CD4-positive, CD25-positive, alpha-beta regulatory T cell (primary cell): ENCODE measurements around the gene WDR43. TPM values are rescaled to one million over a fixed set of nuclear protein-coding genes. Genes with fewer than 3 reads are reported as not detected.
A peak's percentile ranks its signal among the peaks of the same experiment; 100 is the strongest.

Source experiments
- ATAC-seq, 2 donors: fragments of 150-1000 bp; cut with Tn5 transposase; one replicate each; pipeline ENCODE4 v1.10.0; 2021; ENCODE audit warnings: low read depth in 2 of 2, moderate number of reproducible peaks in 2 of 2, moderate library complexity in 1 of 2
- DNase-seq, 3 donors: peaks; one replicate each; pipeline versions ENCODE4 v3.0.0 to v3.0.0-alpha.2; 2012 to 2022; ENCODE audit warnings: mixed read lengths in 1 of 3
- H3K27ac ChIP-seq: one replicate; pipeline ENCODE4 v1.7.0; 2013; ENCODE audit warnings: mild to moderate bottlenecking, low read length; ENCODE audit not compliant: insufficient read depth, poor library complexity, severe bottlenecking
- H3K27me3 ChIP-seq: one replicate; pipeline ENCODE4 v1.7.0; 2013; ENCODE audit warnings: low read length; ENCODE audit not compliant: control insufficient read depth, insufficient read depth
- H3K36me3 ChIP-seq: one replicate; pipeline ENCODE4 v1.7.0; 2013; ENCODE audit warnings: mild to moderate bottlenecking, low read length, moderate library complexity; ENCODE audit not compliant: control insufficient read depth, insufficient read depth
- H3K4me1 ChIP-seq: 2 replicates; pipeline ENCODE4 v1.7.0; 2013; ENCODE audit warnings: mild to moderate bottlenecking, low read length; ENCODE audit not compliant: insufficient read depth, control insufficient read depth, poor library complexity, severe bottlenecking
- H3K4me3 ChIP-seq: one replicate; pipeline ENCODE4 v1.7.0; 2013; ENCODE audit warnings: low read depth, mild to moderate bottlenecking, low read length, moderate library complexity
- H3K9me3 ChIP-seq, 2 experiments: 1 replicate in 1 of 2; 2 replicates in 1 of 2; pipeline ENCODE4 v1.7.0; 2013; ENCODE audit warnings: low read length in 2 of 2, mild to moderate bottlenecking in 1 of 2, moderate library complexity in 1 of 2; ENCODE audit not compliant: control insufficient read depth in 2 of 2
- H3K27ac Mint-ChIP-seq, 3 donors: one replicate each; pipeline ENCODE4 v1.8.0; 2020 to 2022; ENCODE audit warnings: mild to moderate bottlenecking in 3 of 3, mixed read lengths in 3 of 3, moderate library complexity in 2 of 3
- H3K27me3 Mint-ChIP-seq: one replicate; pipeline ENCODE4 v1.8.0; 2022; ENCODE audit warnings: mild to moderate bottlenecking, mixed read lengths
- H3K36me3 Mint-ChIP-seq: one replicate; pipeline ENCODE4 v1.8.0; 2020; ENCODE audit warnings: mixed read lengths
- H3K4me1 Mint-ChIP-seq, 4 donors: one replicate each; pipeline ENCODE4 v1.8.0; 2020 to 2022; ENCODE audit warnings: mixed read lengths in 4 of 4, mild to moderate bottlenecking in 1 of 4
- H3K4me3 Mint-ChIP-seq, 4 donors: one replicate each; pipeline ENCODE4 v1.8.0; 2020 to 2022; ENCODE audit warnings: mild to moderate bottlenecking in 4 of 4, mixed read lengths in 4 of 4, moderate library complexity in 3 of 4
- H3K9me3 Mint-ChIP-seq, 7 donors: one replicate each; pipeline ENCODE4 v1.8.0; 2020 to 2022; ENCODE audit warnings: mixed read lengths in 7 of 7, mild to moderate bottlenecking in 3 of 7, moderate library complexity in 2 of 7
- polyA plus RNA-seq, 4 donors: library from polyadenylated mRNA; unstranded; fragments of 300-500 nt; fragmentation: Illumina TruSeq; gene quantifications; one replicate each; pipeline ENCODE4 v1.2.3, GENCODE V29; 2021
- total RNA-seq: library from RNA; stranded (reverse); gene quantifications from one replicate; pipeline ENCODE4 v1.2.3, GENCODE V29; 2022

WDR43 gene
- total and polyA plus RNA-seq, 5 donors from 2014 or later, result 27.4 to 70.1 (median 39.5) TPM

DNA sequence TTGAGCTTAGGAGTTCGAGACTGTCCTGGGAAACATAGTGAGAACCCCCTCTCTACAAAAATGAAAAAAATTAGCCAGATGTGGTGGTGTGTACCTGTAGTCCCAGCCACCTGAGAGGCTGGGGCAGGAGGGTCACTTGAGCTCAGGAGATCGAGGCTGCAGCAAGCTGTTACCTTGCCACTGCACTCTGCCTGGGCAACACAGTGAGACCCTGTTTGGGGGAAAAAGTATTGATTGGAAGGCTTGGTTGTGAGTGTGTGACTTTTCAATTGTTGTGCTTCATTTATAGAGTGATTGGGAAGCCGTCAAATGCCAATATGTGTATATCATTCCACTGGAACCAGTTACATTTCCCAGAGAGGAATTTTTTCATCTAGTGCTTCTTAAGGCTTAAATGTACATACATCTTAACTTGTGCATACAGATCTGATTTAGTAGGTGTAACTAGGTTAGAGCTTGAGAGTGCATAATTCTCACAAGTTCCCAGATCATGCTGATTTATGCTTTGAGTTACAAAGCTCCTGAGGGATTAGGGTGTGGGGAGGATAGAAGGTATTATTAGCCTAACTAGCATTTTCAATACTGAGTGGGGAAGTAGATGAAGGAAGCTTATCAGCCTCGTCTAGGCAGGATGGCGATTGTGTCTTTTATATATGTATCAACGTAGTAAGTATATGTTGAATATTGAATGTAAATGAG, 15.3 kb downstream of the WDR43 start:
- Mint-ChIP-seq H3K4me3 (no peak overlapping the region), H3K27me3 (no peaks in the 10 kb centered on the region), H3K9me3 (peaks cover 0 to 2% (median 0%) of the 10 kb centered on the region in 7 donors), H3K4me1 (peaks cover 0 to 21% (median 15%) of the 10 kb centered on the region in 4 donors), H3K36me3 (peaks cover 40% of the 10 kb centered on the region), H3K27ac (peak overlapping the region in 2 of 3 donors; percentile 2 to 26)
- H3K27me3 ChIP-seq, result no peaks in the 10 kb centered on the region
- DNase-seq (no peak), ATAC-seq (no peak)
- peaks cover 67% of the 10 kb centered on the region for H3K36me3 ChIP-seq
- H3K4me1 ChIP-seq, result no peaks in the 10 kb centered on the region
- H3K4me3 ChIP-seq, result no peak overlapping the region
- no peak overlapping the region for H3K27ac ChIP-seq
- H3K9me3 ChIP-seq, result no peaks in the 10 kb centered on the region

DNA sequence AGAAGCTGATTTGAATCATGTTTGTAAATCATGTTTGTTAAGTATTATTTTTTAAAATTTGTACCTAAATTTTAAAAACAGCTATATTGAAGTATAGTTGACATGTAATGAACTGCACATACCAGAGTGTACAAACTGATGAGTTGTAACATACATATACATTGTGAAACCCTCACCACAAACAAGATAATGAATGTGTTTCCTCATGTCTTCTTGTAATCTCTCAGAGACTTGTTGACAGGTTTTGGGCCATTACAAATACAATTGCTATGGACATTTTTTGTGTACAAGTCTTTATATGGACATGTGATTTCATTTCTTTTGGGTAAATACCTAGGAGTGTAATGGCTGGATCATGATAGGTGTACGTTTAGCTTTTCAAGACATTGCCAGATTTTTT, 21.5 kb downstream of the WDR43 start:
- H3K27ac Mint-ChIP-seq, result no peak overlapping the region
- H3K9me3 Mint-ChIP-seq, result no peaks in the 10 kb centered on the region
- Histone ChIP-seq H3K36me3 (peaks cover 55% of the 10 kb centered on the region), H3K9me3 (no peaks in the 10 kb centered on the region), H3K4me1 (no peaks in the 10 kb centered on the region), H3K4me3 (no peak overlapping the region), H3K27ac (no peak overlapping the region), H3K27me3 (no peaks in the 10 kb centered on the region)
- DNase-seq, result no peak
- peaks cover 35% of the 10 kb centered on the region for H3K36me3 Mint-ChIP-seq
- peaks cover 0 to 14% (median 8%) of the 10 kb centered on the region in 4 donors for H3K4me1 Mint-ChIP-seq
- no peak for ATAC-seq
- H3K4me3 Mint-ChIP-seq, result no peak overlapping the region
- no peaks in the 10 kb centered on the region for H3K27me3 Mint-ChIP-seq

DNA sequence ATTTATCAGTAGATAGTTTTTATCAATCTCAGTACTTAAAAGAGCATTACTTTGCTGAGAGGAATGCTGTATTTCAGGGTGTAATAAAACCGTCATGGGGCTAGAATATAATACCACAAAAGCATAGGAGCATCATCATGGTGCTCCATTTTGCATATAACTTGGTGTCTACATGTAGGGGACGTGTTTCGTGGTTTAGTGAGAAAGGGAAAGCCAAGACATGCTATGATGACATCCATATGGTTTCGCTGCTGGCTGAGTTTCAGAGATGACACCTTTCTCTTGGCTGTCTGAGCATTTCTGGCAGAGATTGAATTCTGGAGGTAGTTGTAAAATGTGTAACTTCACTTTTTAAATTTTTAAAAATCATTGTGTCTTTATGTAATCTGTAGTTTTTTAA, 32.4 kb downstream of the WDR43 start:
- Histone ChIP-seq H3K9me3 (no peaks in the 10 kb centered on the region), H3K27ac (no peak overlapping the region), H3K4me1 (no peaks in the 10 kb centered on the region), H3K36me3 (peaks cover 92% of the 10 kb centered on the region), H3K4me3 (no peak overlapping the region), H3K27me3 (no peaks in the 10 kb centered on the region)
- Mint-ChIP-seq H3K9me3 (peaks cover 0 to 2% (median 0%) of the 10 kb centered on the region in 7 donors), H3K4me3 (no peak overlapping the region), H3K27me3 (no peaks in the 10 kb centered on the region), H3K27ac (no peak overlapping the region), H3K36me3 (peaks cover 62% of the 10 kb centered on the region), H3K4me1 (peaks cover 0 to 12% (median 7%) of the 10 kb centered on the region in 4 donors)
- no peak for DNase-seq
- no peak for ATAC-seq

DNA sequence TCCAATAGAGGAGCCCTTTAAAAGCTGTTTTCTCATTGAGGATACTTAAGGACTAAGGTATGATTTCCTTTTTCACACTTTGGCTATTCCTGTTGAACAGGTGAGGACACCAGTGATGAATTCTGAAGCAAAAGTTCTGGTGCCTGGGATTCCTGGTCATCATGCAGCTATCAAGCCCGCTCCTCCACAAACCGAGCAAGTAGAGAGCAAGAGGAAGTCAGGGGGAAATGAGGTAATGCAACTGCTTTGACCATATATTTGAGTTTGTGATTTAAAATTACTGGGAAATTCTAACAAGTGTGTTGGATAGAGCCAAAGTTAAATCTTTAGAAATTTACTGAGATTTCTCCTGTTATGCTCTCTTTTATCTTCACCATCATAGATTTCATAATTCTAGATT, 33.0 kb downstream of the WDR43 start:
- Histone ChIP-seq H3K9me3 (no peaks in the 10 kb centered on the region), H3K27ac (no peak overlapping the region), H3K27me3 (no peaks in the 10 kb centered on the region), H3K4me3 (no peak overlapping the region), H3K36me3 (peaks cover 94% of the 10 kb centered on the region), H3K4me1 (no peaks in the 10 kb centered on the region)
- Mint-ChIP-seq H3K4me3 (no peak overlapping the region), H3K4me1 (peaks cover 0 to 10% (median 7%) of the 10 kb centered on the region in 4 donors), H3K27me3 (no peaks in the 10 kb centered on the region), H3K36me3 (peaks cover 61% of the 10 kb centered on the region), H3K27ac (no peak overlapping the region), H3K9me3 (peaks cover 0 to 2% (median 0%) of the 10 kb centered on the region in 7 donors)
- no peak for ATAC-seq
- no peak for DNase-seq

DNA sequence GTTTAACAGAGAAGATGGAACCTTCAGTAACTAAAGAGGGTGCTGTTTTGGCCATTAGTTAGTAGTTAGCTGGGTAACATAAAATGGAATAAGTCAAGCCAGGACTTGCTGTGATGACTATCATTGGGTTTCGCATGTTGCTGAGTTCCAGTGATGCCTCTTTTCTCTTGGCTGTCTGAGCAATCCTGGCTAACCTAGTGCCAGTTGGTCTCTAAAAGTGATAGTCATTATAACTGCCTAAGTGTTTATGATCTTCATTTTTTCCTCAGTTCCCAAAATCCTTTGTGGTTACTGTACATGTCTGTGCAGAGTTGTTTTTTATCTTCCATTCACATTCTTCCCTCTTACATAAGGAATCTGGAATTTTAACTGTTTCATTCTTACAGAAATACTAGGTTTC, 33.4 kb downstream of the WDR43 start:
- Mint-ChIP-seq H3K27me3 (no peaks in the 10 kb centered on the region), H3K4me3 (no peak overlapping the region), H3K9me3 (peaks cover 0 to 2% (median 0%) of the 10 kb centered on the region in 7 donors), H3K4me1 (peaks cover 0 to 12% (median 7%) of the 10 kb centered on the region in 4 donors), H3K36me3 (peaks cover 57% of the 10 kb centered on the region), H3K27ac (no peak overlapping the region)
- Histone ChIP-seq H3K27ac (no peak overlapping the region), H3K36me3 (peaks cover 93% of the 10 kb centered on the region), H3K27me3 (no peaks in the 10 kb centered on the region), H3K4me3 (no peak overlapping the region), H3K9me3 (no peaks in the 10 kb centered on the region), H3K4me1 (no peaks in the 10 kb centered on the region)
- DNase-seq (no peak), ATAC-seq (no peak)

DNA sequence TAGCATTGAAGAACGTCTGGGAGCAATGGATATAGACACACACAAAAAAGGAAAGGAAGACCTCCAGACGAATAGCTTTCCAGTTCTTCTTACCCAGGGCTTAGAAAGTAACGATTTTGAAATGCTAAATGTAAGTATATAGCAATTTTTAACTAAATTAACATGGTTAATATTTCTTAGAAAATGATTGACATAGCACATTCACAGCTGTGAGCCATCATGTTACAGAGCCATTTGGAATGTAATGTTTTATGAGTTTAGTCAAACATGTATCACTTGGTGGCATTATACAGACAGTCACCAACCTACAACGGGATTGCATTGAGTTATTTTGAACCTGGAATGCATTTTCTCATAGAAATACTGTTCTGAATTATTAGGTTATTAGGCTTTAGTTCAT, 35.1 kb downstream of the WDR43 start:
- Mint-ChIP-seq H3K27ac (peak overlapping the region in 1 of 3 donors; percentile 73), H3K4me3 (no peak overlapping the region)

DNA sequence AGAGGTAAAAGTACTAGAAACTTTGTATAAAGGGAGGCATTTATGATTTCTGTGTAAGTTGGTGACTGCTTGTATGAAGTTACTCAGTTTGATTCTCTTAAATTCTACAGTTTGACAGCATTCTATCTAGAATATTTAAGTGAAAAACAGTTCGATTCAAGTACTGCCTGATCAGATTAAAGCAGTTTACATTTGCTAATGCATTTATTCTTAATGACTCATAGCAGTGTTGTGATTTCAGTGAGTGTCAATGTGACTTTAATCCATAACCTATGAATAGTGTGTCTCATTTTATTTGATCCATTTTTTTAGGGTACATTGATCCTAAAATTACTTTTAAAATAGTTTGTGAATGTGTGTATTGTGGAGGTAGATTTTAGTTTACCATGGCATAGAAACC, 35.7 kb downstream of the WDR43 start:
- Histone ChIP-seq H3K9me3 (no peaks in the 10 kb centered on the region), H3K27me3 (no peaks in the 10 kb centered on the region), H3K4me3 (no peak overlapping the region), H3K4me1 (no peaks in the 10 kb centered on the region), H3K27ac (no peak overlapping the region), H3K36me3 (peaks cover 93% of the 10 kb centered on the region)
- peaks cover 40% of the 10 kb centered on the region for H3K36me3 Mint-ChIP-seq
- H3K4me1 Mint-ChIP-seq, result peaks cover 0 to 12% (median 7%) of the 10 kb centered on the region in 4 donors
- no peaks in the 10 kb centered on the region for H3K27me3 Mint-ChIP-seq
- DNase-seq (no peak), ATAC-seq (no peak)
- H3K4me3 Mint-ChIP-seq, result no peak overlapping the region
- peak overlapping the region in 1 of 3 donors; percentile 73 for H3K27ac Mint-ChIP-seq
- no peaks in the 10 kb centered on the region for H3K9me3 Mint-ChIP-seq

More for the DNA sequence above, 35.1 kb downstream of the WDR43 start:
- ATAC-seq (no peak), DNase-seq (no peak)
- H3K36me3 ChIP-seq, result peaks cover 93% of the 10 kb centered on the region
- no peaks in the 10 kb centered on the region for H3K27me3 ChIP-seq
- Mint-ChIP-seq H3K4me1 (peaks cover 0 to 12% (median 7%) of the 10 kb centered on the region in 4 donors), H3K36me3 (peaks cover 44% of the 10 kb centered on the region), H3K9me3 (no peaks in the 10 kb centered on the region), H3K27me3 (no peaks in the 10 kb centered on the region)
- H3K4me3 ChIP-seq, result no peak overlapping the region
- H3K27ac ChIP-seq, result no peak overlapping the region
- no peaks in the 10 kb centered on the region for H3K9me3 ChIP-seq
- no peaks in the 10 kb centered on the region for H3K4me1 ChIP-seq

DNA sequence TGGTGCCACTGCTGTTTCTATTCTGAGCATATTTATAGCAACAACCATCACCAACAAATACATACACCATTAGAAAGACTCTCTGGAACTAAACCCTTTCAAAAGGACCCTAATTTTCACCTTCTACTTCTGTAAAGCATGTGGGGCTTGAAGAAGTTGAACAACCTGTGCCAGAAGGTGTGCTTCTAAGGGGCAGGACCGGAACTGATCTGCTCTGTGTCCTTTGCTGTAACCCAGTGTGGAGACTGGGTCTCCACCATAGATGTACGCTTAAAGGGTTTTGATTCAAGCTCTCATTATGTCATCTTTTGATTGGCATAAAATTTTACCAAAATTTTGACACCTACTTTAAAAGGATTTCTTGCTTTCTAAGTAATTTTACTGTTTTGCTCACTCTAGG, 40.3 kb downstream of the WDR43 start:
- Mint-ChIP-seq H3K27ac (peak overlapping the region in 1 of 3 donors; percentile 8), H3K4me3 (no peak overlapping the region), H3K4me1 (peaks cover 0 to 6% (median 2%) of the 10 kb centered on the region in 4 donors), H3K36me3 (peaks cover 26% of the 10 kb centered on the region), H3K9me3 (no peaks in the 10 kb centered on the region), H3K27me3 (no peaks in the 10 kb centered on the region)
- ATAC-seq, result no peak
- peaks cover 88% of the 10 kb centered on the region for H3K36me3 ChIP-seq
- DNase-seq, result no peak
- H3K27ac ChIP-seq, result no peak overlapping the region
- H3K27me3 ChIP-seq, result no peaks in the 10 kb centered on the region
- no peaks in the 10 kb centered on the region for H3K9me3 ChIP-seq
- H3K4me1 ChIP-seq, result no peaks in the 10 kb centered on the region
- H3K4me3 ChIP-seq, result no peak overlapping the region
